Sciatic nerve (tissue), 2 donors: ENCODE data around the gene TRIM40. TPM values are rescaled to one million over a fixed set of nuclear protein-coding genes. Genes with fewer than 3 reads are reported as not detected.

Source experiments
- ATAC-seq: fragments of 200-7000 bp; cut with Tn5 transposase; one replicate; pipeline ENCODE4 v1.9.1; 2020; ENCODE audit warnings: mild to moderate bottlenecking, moderate library complexity
- DNase-seq: peaks from one replicate; pipeline ENCODE4 v3.0.0-alpha.2; 2020; ENCODE audit warnings: low spot score
- intact Hi-C: fragments of 100-400 bp; cut with DNase I; formaldehyde crosslinking; loops from one replicate; pipeline ENCODE4 v1.14.2; 2022
- total RNA-seq: library from RNA; stranded (reverse); fragmentation: NEBNext Ultra II Directional; extraction: Animal tissue kit (Norgen Biotek cat#: 25700); gene quantifications from one replicate; pipeline ENCODE4 v1.2.1, GENCODE V29; 2021
- donor health status: DM: no; HTN: no; CAD: no.
- donor health status: DM: no; HTN: no; CAD: no.

TRIM40 gene
- total RNA-seq, result not detected

- intact Hi-C loops, result no loop called here
Measured at GRCh38 chr6:30135757-30136156, at the start of gene TRIM40. Gene TRIM40 (plus strand): TSS chr6:30136140. CDS start chr6:30137037, 897 bp downstream.

GRCh38 chr6:30087876-30088275 is 48.1 kb upstream of the TRIM40 start:
- no peak for ATAC-seq
- no peak for DNase-seq
- intact Hi-C loops, result no loop called here

More at GRCh38 chr6:30135757-30136156, at the start of gene TRIM40:
- ATAC-seq (no peak), DNase-seq (no peak)

- peak; percentile 56 for ATAC-seq
- intact Hi-C loops, result no loop called here
- DNase-seq, result no peak
Measured at GRCh38 chr6:30091577-30092381, 44.2 kb upstream of the TRIM40 start.

GRCh38 chr6:30092852-30093543 is 42.9 kb upstream of the TRIM40 start:
- DNase-seq (no peak), ATAC-seq (no peak)
- intact Hi-C loops, result no loop called here

- intact Hi-C loops, result no loop called here
- ATAC-seq, result no peak
- no peak for DNase-seq
Measured at GRCh38 chr6:30093951-30094661, 41.8 kb upstream of the TRIM40 start.

- DNase-seq (no peak), ATAC-seq (no peak)
- intact Hi-C loops, result no loop called here
Measured at GRCh38 chr6:30096829-30097228, 39.1 kb upstream of the TRIM40 start.

- intact Hi-C loops, result no loop called here
- no peak for DNase-seq
- ATAC-seq, result no peak
Measured at GRCh38 chr6:30097902-30098768, 37.8 kb upstream of the TRIM40 start.

GRCh38 chr6:30100154-30100553 is 35.8 kb upstream of the TRIM40 start:
- intact Hi-C loops, result no loop called here
- DNase-seq (no peak), ATAC-seq (no peak)

- DNase-seq (peak; percentile 64), ATAC-seq (no peak)
- intact Hi-C loops, result no loop called here
Measured at GRCh38 chr6:30100585-30101443, 35.1 kb upstream of the TRIM40 start.

GRCh38 chr6:30101444-30102413 is 34.2 kb upstream of the TRIM40 start:
- DNase-seq (peak; percentile 94), ATAC-seq (peak; percentile 96)
- intact Hi-C loops, result no loop called here

GRCh38 chr6:30102414-30102969 is 33.4 kb upstream of the TRIM40 start:
- intact Hi-C loops, result no loop called here
- ATAC-seq (peak; percentile 71), DNase-seq (no peak)

- ATAC-seq (peak; percentile 91), DNase-seq (peak; percentile 91)
- intact Hi-C loops, result no loop called here
Measured at GRCh38 chr6:30102970-30103871, 32.7 kb upstream of the TRIM40 start.

- intact Hi-C loops, result no loop called here
- no peak for ATAC-seq
- no peak for DNase-seq
Measured at GRCh38 chr6:30103872-30104179, 32.1 kb upstream of the TRIM40 start.

GRCh38 chr6:30104661-30105060 is 31.3 kb upstream of the TRIM40 start:
- ATAC-seq (no peak), DNase-seq (no peak)
- intact Hi-C loops, result no loop called here

- DNase-seq (no peak), ATAC-seq (no peak)
- intact Hi-C loops, result no loop called here
Measured at GRCh38 chr6:30111266-30111856, 24.6 kb upstream of the TRIM40 start.
